Hematopoietic multipotent progenitor cell treated with erythropoietin and hydrocortisone succinate and interleukin-3 and kit ligand, for 4 days (in vitro differentiated cells): Measurements from ENCODE around the gene TUBB2B.
"Not testable (repeated sequence)": the region's sequence is repeated elsewhere in the genome, so short reads cannot be mapped to it uniquely, and the experiment has no call there.

ENCODE experiments used
- DNase-seq: peaks from one replicate; pipeline ENCODE4 v3.0.0-alpha.2; 2015

Gene TUBB2B

GRCh38 chr6:3209114-3210023 is 18.1 kb downstream of the TUBB2B start:
- peak; percentile 61 for DNase-seq

- DNase-seq = no peak
Observed at GRCh38 chr6:3208775-3209113, 18.7 kb downstream of the TUBB2B start.

- DNase-seq = no peak
Observed at GRCh38 chr6:3208098-3208774, 19.2 kb downstream of the TUBB2B start.

- no peak for DNase-seq
Observed at GRCh38 chr6:3206339-3207015, 21.0 kb downstream of the TUBB2B start.

- DNase-seq = peak; percentile 23
Observed at GRCh38 chr6:3205913-3206312, 21.5 kb downstream of the TUBB2B start.

- no peak for DNase-seq
Observed at GRCh38 chr6:3204921-3205320, 22.5 kb downstream of the TUBB2B start.

GRCh38 chr6:3202999-3203696 is 24.3 kb downstream of the TUBB2B start:
- peak; percentile 91 for DNase-seq

- no peak for DNase-seq
Observed at GRCh38 chr6:3201388-3201787, 26.1 kb downstream of the TUBB2B start.

- no peak for DNase-seq
Observed at GRCh38 chr6:3200682-3201081, 26.8 kb downstream of the TUBB2B start.

GRCh38 chr6:3199382-3199781 is 28.1 kb downstream of the TUBB2B start:
- DNase-seq = no peak

GRCh38 chr6:3197734-3198133 is 29.7 kb downstream of the TUBB2B start:
- not testable (repeated sequence) for DNase-seq

GRCh38 chr6:3196770-3197169 is 30.7 kb downstream of the TUBB2B start:
- DNase-seq = peak; percentile 90

GRCh38 chr6:3195695-3196497 is 31.6 kb downstream of the TUBB2B start:
- peak; percentile 59 for DNase-seq

- no peak for DNase-seq
Observed at GRCh38 chr6:3195420-3195694, 32.1 kb downstream of the TUBB2B start.

- DNase-seq = no peak
Observed at GRCh38 chr6:3194535-3195419, 32.7 kb downstream of the TUBB2B start.

GRCh38 chr6:3193102-3193849 is 34.2 kb downstream of the TUBB2B start:
- no peak for DNase-seq

GRCh38 chr6:3190779-3191178 is 36.7 kb downstream of the TUBB2B start:
- no peak for DNase-seq

- no peak for DNase-seq
Observed at GRCh38 chr6:3190056-3190455, 37.4 kb downstream of the TUBB2B start.

- not testable (repeated sequence) for DNase-seq
Observed at GRCh38 chr6:3189192-3189591, 38.3 kb downstream of the TUBB2B start.

- DNase-seq = no peak
Observed at GRCh38 chr6:3188262-3188661, 39.2 kb downstream of the TUBB2B start.

GRCh38 chr6:3186974-3187382 is 40.5 kb downstream of the TUBB2B start:
- DNase-seq = no peak
